ENCODE measurements around the gene ZNF185. TPM values are rescaled to one million over a fixed set of nuclear protein-coding genes. Genes with fewer than 3 reads are reported as not detected.
"Not testable (repeated sequence)": the region's sequence is repeated elsewhere in the genome, so short reads cannot be mapped to it uniquely, and the experiment has no call there.

ZNF185 gene
- total RNA-seq, 1 donor from 2014 or later, result 6.3 TPM

DNA sequence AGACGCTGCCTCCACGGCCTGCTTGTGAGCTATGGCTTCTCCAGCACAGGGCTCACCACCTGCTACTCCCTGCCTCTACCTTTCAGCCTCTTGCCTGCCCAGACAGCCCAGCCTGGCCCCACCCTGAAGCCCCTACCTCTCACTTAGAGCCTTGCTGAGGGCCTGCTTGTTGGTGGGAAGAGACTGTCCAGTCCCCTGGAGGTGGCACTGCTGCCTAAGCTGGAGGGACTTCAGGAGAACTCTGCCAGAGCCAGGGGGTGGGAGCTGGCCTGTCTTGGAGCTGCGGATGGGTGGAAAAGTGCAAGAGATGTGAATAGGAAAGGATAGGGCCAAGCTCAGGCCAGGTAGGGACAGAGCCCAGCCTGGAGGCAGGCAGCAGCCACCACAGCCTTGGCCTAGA is 2.7 kb upstream of the ZNF185 start:
- no peak for DNase-seq (ENCODE audit: low spot score)

DNA sequence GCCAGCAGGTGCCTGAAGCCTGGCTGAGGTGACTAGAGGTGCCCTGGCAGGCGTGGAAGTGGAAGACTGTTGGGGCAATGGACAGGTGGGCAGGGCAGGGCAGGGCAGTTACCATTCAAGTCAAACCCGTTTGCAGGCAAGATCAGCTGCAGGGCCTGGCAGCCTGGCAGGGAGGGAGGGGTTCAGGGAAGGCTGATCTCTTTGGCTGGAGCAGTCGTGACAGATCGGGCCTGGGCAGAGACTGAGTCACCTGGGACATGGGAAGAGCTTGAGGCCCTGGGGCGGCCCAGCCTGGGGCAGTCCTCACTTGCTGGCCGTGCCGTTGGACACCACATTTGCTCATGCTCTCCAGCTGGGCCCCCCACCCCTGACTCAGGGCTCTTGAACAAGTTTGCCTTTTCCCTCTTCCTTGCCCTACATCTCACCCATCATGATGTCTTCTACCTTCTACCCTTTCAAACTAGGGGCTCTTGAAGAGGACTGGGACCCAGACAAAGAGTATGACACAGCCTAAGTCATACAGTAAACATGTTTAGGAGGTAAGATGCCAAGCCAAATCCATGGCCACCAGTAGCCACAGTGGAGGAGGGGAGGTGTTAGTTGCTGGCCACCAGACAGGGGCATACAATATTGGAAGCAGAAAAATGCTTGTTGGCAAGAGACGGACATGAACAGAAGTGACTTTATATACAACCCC is 2.0 kb upstream of the ZNF185 start:
- no peak for DNase-seq (ENCODE audit: low spot score)

DNA sequence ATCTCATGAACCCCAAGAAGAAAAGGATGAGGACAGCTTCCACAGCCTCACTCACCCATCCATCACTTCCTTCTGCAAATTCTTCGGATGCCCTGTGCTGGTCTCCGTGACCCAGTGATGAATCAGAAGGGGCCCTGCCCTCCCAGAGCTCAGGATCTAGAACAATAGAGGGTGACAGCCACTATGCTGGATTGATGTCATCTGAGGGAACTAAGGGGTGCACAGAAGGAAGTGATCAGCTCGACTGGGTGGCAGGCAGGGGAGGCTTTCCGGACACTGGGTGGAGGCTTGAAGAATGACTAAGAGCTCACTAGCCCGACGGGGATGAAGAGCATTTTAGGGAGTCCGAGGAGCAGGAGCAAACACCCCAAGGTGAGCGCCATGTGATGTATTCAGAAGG is 1.4 kb upstream of the ZNF185 start:
- DNase-seq (ENCODE audit: low spot score), result no peak

DNA sequence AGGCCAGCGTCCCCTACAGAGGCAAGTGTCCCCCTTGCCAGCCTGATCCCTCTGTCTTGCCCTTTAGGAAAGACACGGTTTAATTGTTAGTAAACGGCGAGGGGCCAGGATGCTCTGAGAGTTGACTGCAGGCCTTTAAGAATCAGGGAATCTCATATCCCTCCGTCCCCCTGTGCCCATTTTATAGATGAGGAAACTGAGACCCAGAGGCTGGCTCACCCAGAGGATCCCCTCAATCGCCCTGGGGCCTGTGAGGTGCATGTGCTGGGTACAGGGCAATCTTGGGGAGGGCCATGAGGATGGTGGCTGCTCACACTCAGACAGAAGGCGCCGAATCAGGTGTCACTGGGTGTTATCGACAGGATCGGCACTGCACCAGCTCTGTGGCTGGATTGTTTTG is 575 bp downstream of the ZNF185 start:
- no peak for DNase-seq (ENCODE audit: low spot score)

DNA sequence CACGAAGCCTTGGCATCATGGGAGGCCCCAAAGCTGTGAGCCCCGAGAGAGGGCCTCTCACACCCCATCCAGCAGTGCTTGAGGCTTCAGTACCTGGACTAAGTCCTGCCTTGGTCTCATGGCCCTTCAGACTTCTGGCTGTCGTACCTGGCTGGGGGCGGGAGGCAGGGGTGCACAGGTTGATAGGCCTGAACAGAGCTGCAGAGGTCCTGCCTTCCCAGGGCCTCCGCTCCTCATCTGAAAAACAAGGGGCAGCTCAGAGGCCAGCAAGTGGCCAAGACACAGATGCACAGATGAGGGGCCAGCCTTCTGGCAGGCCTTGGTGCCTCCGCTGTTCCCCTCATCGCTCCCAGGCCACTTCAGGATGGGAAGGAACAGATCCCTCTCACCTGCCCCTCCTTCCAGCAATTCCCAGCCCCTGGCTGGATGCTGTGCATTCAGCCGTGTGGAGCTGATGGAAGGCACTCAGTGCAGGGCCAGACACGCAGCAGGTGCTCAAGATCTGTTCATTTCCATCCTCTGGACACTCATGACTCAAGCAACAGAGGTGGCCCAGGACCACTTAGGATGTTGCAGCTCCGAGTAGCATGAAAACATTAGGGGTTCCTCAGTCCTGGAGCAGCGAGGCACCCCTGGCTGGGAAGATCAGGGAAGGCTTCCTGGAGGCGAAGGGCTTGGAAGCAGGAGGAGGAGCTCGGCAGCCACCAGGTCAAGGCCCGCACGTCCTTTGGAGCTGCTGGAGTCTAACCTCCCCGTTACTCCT is 1.4 kb downstream of the ZNF185 start:
- no peak for DNase-seq (ENCODE audit: low spot score)

DNA sequence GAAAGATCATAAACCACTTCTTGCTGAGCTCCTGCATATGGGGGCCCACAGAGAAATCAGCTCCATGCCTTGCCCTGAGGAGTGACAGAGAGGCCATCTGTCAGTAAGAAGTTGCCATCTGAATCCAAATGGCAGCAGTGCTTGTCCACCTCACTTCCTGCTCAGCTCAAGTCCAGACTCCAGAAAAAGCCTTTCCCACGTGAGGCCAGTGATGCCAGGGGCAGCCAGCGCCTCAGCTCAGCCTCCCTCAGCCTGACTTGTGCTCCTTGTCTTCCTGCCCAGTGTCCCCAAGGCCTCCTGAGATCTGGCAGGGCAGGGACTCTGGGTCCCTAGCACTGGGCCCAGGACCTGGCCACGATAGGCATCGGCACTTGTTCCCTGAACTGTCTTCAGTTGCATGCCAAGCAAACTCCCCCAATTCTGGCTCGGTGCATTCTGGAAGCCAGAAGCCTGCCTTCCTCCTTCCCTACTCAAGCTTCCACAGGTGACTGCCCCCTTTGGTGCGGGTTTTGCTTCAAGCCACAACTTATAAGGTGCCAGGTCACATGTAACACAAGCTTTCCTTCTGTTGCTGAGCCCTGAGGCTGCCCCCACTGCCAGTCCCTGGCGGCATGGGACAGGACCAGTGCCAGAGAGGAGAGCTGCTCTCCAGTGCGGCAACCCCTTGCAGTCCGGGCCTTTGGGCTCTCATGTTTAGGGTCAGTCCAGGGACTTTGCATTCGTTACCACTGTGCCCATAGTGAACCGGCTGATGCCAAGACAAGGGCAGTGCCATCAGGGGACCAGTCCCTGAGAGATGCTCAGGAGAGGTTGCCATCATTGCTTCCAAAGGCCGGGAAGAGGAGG is 2.2 kb downstream of the ZNF185 start:
- no peak for DNase-seq (ENCODE audit: low spot score)

DNA sequence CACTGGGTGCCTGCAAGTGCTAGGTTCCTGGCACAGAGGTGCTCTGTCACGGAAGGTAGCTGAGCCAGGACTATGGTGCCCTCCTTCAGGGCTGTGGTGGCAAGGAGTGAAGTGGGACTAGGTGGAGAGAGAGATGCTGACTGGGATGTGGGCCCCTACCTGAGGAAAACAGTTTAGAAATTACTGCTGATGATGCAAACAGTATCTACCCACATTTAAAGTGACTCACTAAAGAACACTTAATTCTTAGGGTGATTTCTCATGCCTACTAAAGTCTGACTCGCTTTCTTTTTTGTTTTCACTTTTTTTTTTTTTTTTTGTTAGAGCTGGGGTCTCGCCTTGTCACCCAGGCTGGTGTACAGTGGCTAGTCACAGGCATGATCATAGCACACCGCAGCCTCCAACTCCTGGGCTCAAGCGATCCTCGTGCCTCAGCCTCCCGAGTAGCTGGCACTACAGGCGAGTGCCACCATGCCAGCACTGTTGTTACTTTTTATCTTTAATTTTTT is 3.1 kb downstream of the ZNF185 start:
- no peak for DNase-seq (ENCODE audit: low spot score)

DNA sequence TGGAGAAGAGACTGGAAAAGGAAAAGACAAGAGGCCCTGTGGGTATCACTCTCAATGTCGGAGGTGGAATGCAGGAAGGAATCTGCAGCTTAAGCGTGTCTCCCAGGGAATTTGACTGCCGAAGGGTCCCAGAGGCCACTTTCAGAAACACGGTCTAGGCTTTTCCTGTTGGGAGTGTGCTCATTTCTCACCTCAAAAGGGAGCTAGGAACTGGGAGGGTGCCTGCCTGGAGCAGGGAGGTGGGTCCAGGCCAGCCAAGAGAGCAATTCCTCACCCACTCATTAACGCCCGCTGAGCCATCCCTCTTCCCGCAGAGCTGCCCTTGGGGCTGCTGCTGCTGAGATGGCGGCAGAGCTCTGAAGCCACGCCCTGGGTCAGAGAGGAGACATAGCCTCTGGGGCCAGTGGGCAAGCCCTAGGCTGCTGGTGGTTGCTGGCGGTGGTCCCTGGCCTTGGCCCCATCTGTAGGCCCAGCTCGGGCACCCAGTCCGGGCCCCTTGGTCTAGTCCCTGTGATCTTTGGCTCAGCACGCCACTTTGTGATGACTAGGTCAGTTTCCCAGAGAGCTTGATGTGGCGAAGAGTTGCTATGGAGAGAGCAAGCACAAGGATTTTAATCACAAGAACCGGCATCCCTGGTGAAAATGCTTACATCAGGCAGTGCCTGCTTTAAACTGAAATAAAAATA is 4.1 kb downstream of the ZNF185 start:
- no peak for DNase-seq (ENCODE audit: low spot score)

DNA sequence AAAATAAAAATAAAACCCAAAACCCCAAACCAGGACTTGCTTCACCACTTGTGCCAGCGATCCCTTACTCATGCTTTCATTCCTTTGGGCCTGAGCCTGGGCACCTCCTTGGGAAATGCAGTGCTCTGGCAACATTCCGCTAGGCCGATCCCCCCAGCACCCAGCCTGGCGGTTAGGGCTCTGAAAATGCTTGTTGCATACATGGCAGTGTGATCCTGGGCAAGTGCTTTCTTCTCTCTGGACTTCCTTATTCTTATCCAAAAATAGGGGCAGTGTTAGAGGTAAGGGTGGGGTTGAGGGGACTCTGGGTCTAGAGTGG is 4.6 kb downstream of the ZNF185 start:
- DNase-seq (ENCODE audit: low spot score), result no peak

DNA sequence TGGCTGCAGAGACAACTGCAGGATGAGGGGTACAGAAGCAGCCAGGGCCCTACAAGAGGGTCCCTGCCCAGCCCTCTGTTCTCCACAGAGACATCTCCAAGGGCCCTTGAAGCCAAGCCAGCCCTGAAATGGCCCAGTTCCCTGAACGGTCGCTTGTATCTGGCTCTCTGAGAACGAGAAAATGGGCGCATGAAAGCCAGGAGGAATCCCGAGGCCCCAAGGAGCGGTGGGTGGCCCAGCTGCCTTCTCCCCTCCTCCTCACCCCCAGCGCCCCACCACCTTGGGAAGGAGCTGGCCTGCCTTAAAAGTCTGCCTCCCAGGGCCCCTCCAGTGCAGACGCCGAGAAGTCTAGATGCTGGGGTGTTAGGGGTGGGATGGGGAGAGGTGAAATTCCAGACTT is 5.7 kb downstream of the ZNF185 start:
- DNase-seq (ENCODE audit: low spot score), result no peak

DNA sequence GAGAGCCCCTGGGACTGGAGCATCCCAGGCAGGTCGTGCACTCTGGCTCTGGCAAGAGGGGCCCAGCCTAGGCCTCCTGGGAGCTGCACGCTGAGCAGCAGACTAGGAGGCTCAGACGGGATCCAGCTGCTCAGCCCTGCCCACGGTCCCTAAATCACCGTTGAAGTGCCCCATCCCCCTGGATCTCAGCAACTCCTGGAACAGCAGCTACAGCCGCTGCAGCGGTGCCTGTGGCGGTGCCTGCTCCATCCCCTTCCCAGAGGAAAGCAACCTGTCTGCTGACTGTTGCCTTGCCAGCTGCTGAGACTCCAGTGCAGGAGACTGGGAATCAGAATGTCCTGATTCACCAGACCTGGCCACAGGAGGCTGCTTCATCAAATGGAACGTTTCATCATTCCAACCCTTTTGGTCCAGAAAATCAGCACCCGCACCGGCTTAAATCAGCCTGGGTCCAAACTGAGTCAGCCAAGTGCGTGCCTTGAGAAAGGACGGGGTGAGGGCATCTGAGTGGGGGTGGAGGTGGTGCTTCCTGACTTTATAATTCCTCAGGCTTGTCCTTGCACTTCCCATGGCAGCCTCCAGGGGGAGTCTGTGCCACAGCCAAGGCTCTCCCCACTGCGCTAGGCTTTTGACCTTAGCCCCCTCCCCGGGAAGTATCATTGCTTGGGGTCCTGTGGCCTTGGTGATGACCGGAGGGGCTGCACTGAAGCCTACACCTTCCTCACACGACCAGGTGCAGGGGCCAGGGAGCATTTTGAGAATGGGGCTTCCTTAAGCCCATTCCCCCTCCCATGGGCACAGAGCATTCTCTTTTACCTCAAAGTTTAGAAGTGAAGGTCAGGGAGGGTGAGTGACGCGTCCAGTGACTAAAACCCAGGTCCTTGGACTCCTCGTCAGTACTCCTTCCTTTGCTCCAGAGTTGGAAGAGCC is 6.5 kb downstream of the ZNF185 start:
- no peak for DNase-seq (ENCODE audit: low spot score)

DNA sequence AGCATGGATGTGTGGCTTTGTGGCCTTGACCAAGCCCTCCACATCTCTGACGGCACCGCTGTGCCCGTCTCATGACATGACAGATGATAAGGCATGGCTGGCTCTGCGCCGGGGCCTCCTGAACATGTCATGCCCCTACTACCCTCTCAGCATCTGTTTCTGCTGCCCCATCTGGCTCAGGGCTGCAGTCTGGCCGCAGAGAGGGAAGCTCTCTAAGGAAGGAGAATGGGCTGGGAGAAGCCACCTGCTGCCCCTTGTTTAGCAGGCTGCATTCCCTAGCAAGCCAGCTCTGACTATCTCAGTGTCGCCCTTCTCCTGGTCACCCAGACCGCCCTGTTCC is 7.2 kb downstream of the ZNF185 start:
- no peak for DNase-seq (ENCODE audit: low spot score)

DNA sequence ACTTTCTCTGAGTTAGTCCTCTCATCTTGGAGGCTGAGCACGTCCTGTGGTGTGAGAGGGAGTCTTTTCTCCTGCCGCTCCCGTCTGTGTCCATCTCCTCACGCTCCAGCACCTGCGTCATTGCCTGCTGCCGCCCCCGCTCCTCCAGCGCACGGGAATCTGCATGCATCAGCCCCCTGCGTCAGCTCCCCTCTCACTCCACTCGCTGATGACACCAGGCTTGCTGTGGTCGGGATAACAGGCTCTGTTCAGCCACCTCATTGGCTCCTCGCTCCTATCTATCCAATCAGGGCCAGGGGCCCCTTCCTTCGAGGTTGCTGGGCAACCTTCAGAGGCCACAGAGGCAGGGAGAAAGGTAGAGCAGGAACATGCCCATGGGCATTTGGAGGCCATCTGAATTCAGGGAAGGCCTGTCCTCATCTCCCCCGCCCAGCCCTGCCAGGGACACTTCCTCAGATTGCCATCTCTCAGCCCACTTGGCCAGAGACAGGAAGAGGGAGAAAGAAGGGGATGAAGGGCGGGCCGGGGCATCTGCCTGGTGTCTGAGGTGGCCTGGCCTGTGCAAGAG is 9.3 kb downstream of the ZNF185 start:
- DNase-seq (ENCODE audit: low spot score), result no peak

DNA sequence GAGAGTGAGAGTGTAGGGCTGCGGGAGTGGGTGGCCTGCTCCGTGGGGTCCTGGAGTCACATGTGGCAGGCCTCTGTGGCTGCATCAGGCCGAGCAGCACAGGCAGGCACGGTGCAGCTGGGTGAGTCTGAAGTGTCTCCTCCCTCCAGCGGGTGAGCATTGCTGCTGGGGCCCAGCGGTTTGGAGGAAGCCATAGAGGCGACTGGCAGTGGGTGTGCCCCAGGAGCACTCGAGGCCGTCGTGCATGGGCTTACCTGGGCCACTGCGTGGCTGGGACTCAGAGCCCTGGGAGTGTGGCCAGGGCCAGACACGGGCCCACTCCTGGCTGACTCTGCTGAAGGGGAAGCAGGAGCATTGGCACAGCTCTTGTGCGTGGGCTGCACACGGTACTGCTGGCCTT is 10.6 kb downstream of the ZNF185 start:
- no peak for DNase-seq (ENCODE audit: low spot score)

DNA sequence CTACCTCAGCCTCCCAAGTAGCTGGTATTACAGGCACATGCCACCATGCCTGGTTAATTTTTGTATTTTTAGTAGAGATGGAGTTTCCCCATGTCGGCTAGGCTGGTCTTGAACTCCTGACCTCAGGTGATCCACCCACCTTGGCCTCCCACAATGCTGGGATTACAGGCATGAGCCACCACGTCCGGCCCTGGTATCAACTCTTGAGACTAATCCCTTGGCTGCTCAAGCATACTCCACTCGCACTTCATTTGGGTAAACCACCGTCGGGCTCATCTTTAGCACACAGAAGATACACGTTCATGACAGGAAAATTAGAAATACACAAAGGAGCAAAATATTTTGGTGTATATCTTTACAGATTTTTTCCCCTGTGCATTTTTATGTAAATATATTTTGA is 12.2 kb downstream of the ZNF185 start:
- not testable (repeated sequence) for DNase-seq (ENCODE audit: low spot score)

DNA sequence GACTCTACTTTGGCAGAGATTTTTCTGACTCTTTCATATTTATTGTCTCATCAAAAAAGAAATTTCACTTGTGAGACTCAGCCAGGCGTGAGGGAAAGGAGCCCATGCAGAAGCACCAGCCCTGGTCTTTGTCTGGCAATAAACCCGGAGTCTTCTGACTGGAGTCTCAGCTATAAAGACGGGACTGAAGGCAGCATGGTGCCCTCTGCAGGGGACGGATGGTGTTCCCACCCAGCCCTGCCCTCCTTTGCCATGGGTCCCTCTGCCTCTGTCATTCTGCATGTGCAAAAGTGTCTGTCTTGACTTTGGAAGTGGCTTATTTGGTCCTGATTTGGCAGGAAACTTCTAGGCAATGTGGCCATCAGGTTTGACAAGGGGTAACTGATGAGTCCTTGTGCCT is 14.2 kb downstream of the ZNF185 start:
- no peak for DNase-seq (ENCODE audit: low spot score)

DNA sequence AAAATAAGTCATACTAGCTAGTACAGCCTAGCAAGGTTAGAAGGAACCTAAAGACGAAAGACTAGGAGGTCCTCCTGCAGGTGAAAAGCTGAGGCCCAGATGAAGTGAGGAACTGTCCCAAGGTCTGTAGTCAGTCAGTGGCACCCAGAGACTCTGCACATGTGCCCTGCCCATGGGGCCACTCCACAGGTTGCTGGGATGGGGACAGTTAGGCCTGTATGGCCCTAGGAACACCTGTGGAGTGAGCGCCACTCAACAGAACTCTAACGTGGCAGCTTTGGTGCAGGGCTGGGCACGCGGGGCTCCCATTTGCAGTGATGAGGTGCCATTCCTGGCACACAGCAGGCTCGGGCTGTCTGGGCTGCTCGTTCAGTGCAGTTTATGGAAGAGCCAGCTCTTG is 14.8 kb downstream of the ZNF185 start:
- DNase-seq (ENCODE audit: low spot score), result no peak

DNA sequence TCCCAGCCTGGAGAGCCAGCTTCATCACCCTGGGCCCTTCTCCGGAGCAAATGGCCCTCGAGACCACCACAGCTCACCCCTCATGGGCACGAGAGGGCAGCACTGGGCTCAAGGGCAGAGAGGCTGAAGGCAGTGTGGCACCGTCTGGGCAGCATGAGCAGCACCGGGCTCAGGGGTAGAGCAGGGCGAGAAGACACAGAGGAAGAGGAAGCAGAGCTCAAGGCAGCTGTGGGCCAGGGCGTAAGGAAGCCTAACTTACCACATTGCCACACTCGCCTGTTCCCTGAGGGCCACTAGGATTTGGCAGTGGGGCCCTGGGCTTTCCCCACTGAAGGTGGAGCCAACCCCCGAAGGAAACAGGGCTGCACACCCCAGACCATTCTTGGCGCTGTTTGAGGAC is 15.5 kb downstream of the ZNF185 start:
- DNase-seq (ENCODE audit: low spot score), result no peak

DNA sequence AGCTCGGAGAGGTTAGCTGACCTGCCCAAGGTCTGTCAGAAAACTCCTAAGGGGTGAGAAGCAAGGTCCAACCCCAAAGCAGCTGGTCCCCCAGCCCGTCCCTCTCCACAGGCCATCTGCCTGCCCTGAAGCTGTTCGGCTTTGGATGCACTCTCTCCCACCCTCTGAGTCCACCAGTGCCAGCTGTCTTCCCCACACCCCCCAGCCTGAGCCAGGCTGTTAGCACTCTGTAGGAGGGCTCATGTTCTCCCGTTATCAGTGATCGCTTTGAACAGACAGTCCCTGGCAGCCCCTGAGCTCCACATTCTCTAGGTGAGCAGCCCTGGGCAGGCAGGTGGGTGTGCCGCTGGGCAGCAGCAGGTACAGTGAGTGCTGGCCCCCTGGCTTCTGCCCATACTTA is 16.0 kb downstream of the ZNF185 start:
- no peak for DNase-seq (ENCODE audit: low spot score)

DNA sequence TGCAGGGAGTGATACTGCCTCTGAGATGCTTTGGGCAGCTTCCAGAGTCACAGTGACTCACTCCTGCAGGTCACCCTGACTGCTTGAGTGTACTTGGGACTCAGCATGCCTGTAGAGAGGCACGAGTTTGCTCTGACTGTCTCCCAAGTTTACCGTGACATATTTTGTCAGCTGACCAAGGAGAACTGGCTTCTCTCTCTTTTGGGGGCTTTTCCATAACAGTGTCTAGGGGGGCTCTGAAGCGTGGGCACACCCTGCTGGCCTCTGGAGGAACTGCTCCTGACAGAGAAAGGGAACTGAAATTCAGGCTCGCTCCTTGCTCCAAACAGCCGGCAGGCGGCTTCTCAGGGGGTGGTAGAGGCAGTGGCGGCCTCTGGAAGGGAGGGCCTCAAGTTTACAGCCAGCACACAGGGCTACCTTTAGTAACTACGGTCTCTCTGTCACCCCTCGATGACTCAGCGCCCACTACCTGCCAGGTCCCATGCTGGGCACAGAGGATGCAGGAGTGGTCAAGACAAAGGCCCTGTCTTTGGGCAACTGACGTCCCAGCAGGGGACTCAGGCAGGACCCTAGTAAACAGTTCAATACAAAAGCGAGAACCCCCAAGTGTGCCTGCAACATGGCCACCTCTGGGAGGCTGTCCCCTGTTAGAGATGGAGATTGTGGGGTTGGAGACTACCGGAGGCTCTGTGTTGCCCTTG is 17.8 kb downstream of the ZNF185 start:
- DNase-seq (ENCODE audit: low spot score), result no peak
